SU-DHL-6 (cell line): ENCODE results near the gene ZGRF1.

Experiments used
- H2AFZ ChIP-seq: fragments of 200-600 bp; sonication (generic); 2 replicates; pipeline ENCODE4 v1.6.1; 2014; ENCODE audit warnings: low read depth, mild to moderate bottlenecking, moderate library complexity, mixed read lengths, antibody characterized with exemption, low read length; ENCODE audit not compliant: severe bottlenecking
- H3F3A ChIP-seq: fragments of 200-600 bp; shearing (Covaris generic); 2 replicates; pipeline ENCODE4 v1.6.0; 2016; ENCODE audit warnings: antibody characterized with exemption, mild to moderate bottlenecking; ENCODE audit not compliant: insufficient read depth
- H3K27ac ChIP-seq: fragments of 200-600 bp; sonication (generic); 2 replicates; pipeline ENCODE4 v1.5.1; 2016; ENCODE audit warnings: low read depth, mild to moderate bottlenecking, low read length, moderate library complexity, mixed read lengths
- H3K27me3 ChIP-seq: fragments of 200-600 bp; sonication (generic), shearing (Covaris generic); 2 replicates; pipeline ENCODE4 v1.6.0; 2014; ENCODE audit warnings: mild to moderate bottlenecking, low read length
- H3K36me3 ChIP-seq: fragments of 200-600 bp; sonication (generic); 2 replicates; pipeline ENCODE4 v1.6.1; 2014; ENCODE audit warnings: mild to moderate bottlenecking, low read length, mixed read lengths
- H3K4me2 ChIP-seq: fragments of 300-600, 200-600 bp; shearing (Covaris generic), sonication (generic); 2 replicates; pipeline ENCODE4 v1.6.0; 2014; ENCODE audit warnings: low read length, low read depth, mild to moderate bottlenecking; ENCODE audit not compliant: poor library complexity, severe bottlenecking
- H3K4me3 ChIP-seq: fragments of 200-600 bp; sonication (generic); 2 replicates; pipeline ENCODE4 v1.5.1; 2014; ENCODE audit warnings: antibody characterized with exemption, low read length, mild to moderate bottlenecking, mixed read lengths; ENCODE audit not compliant: insufficient read depth, poor library complexity, severe bottlenecking
- H3K79me2 ChIP-seq: fragments of 200-600 bp; sonication (generic); 2 replicates; pipeline ENCODE4 v1.6.1; 2014; ENCODE audit warnings: mild to moderate bottlenecking, low read length, moderate library complexity; ENCODE audit not compliant: insufficient read depth
- H3K9ac ChIP-seq: fragments of 200-600 bp; sonication (generic); 2 replicates; pipeline ENCODE4 v1.7.0; 2014; ENCODE audit warnings: mild to moderate bottlenecking, low read length
- H3K9me2 ChIP-seq: fragments of 200-600 bp; sonication (generic); replicated peaks from 2 replicates; pipeline ENCODE4 v1.6.1; 2014; ENCODE audit warnings: low read length; ENCODE audit not compliant: insufficient read depth
- H3K9me3 ChIP-seq: fragments of 200-600 bp; sonication (generic); 2 replicates; pipeline ENCODE4 v1.6.1; 2014; ENCODE audit warnings: low read length, mixed read lengths; ENCODE audit not compliant: insufficient read depth
- H4K20me1 ChIP-seq: fragments of 200-600 bp; sonication (generic); 2 replicates; pipeline ENCODE4 v1.6.1; 2014; ENCODE audit warnings: low read depth, mild to moderate bottlenecking, antibody characterized with exemption, low read length, moderate library complexity, mixed read lengths
- CTCF ChIP-seq: fragments of 200-600 bp; sonication (generic); IDR thresholded peaks from one replicate; pipeline ENCODE4 v1.5.1; 2017; ENCODE audit warnings: antibody characterized with exemption, mild to moderate bottlenecking, low read length, moderate library complexity; ENCODE audit not compliant: insufficient read depth, poor library complexity, severe bottlenecking
- EZH2phosphoT487 ChIP-seq: fragments of 200-600 bp; sonication (generic), shearing (Covaris generic); conservative IDR thresholded peaks from 2 replicates; pipeline ENCODE4 v1.6.1; 2018; ENCODE audit warnings: mild to moderate bottlenecking, antibody characterized with exemption, low read length, moderate library complexity, mixed read lengths

Gene ZGRF1

GRCh38 chr4:112674376-112674775, 37.7 kb upstream of the ZGRF1 start:
- Histone ChIP-seq H3K36me3 (no peaks in the 10 kb centered on the region), H2AFZ (no peak overlapping the region), H3K9me2 (no peaks in the 10 kb centered on the region), H3K9me3 (no peaks in the 10 kb centered on the region), H3K9ac (no peak overlapping the region), H3F3A (no peaks in the 10 kb centered on the region), H4K20me1 (no peaks in the 10 kb centered on the region), H3K27ac (no peak overlapping the region), H3K27me3 (no peaks in the 10 kb centered on the region), H3K4me2 (no peak overlapping the region), H3K79me2 (no peaks in the 10 kb centered on the region), H3K4me3 (no peak overlapping the region)
- TF ChIP-seq CTCF (no peak), EZH2phosphoT487 (no peak)

GRCh38 chr4:112673686-112674085, 37.0 kb upstream of the ZGRF1 start:
- Histone ChIP-seq H3K79me2 (no peaks in the 10 kb centered on the region), H3K4me2 (no peak overlapping the region), H3K27ac (no peak overlapping the region), H3K36me3 (no peaks in the 10 kb centered on the region), H2AFZ (no peak overlapping the region), H3K4me3 (no peak overlapping the region), H3K9ac (no peak overlapping the region), H3F3A (no peaks in the 10 kb centered on the region), H3K9me2 (no peaks in the 10 kb centered on the region), H3K27me3 (no peaks in the 10 kb centered on the region), H3K9me3 (no peaks in the 10 kb centered on the region), H4K20me1 (no peaks in the 10 kb centered on the region)
- TF ChIP-seq CTCF: no peak

- Histone ChIP-seq H4K20me1 (no peaks in the 10 kb centered on the region), H3F3A (no peaks in the 10 kb centered on the region), H3K27me3 (no peaks in the 10 kb centered on the region), H3K4me3 (no peak overlapping the region), H3K27ac (no peak overlapping the region), H3K9ac (no peak overlapping the region), H3K79me2 (no peaks in the 10 kb centered on the region), H3K36me3 (no peaks in the 10 kb centered on the region), H3K9me3 (no peaks in the 10 kb centered on the region), H3K4me2 (no peak overlapping the region), H2AFZ (no peak overlapping the region), H3K9me2 (no peaks in the 10 kb centered on the region)
- TF ChIP-seq EZH2phosphoT487 (no peak), CTCF (no peak)
Observed at GRCh38 chr4:112673076-112673475, 36.4 kb upstream of the ZGRF1 start.

GRCh38 chr4:112668131-112668530, 31.4 kb upstream of the ZGRF1 start:
- Histone ChIP-seq H3K4me3 (no peak overlapping the region), H4K20me1 (no peaks in the 10 kb centered on the region), H3K27me3 (no peaks in the 10 kb centered on the region), H3K4me2 (no peak overlapping the region), H3K9ac (no peak overlapping the region), H3K79me2 (no peaks in the 10 kb centered on the region), H3F3A (no peaks in the 10 kb centered on the region), H2AFZ (no peak overlapping the region), H3K9me3 (no peaks in the 10 kb centered on the region), H3K27ac (no peak overlapping the region), H3K36me3 (no peaks in the 10 kb centered on the region), H3K9me2 (no peaks in the 10 kb centered on the region)
- no peak for TF ChIP-seq EZH2phosphoT487
- no peak for TF ChIP-seq CTCF
